Activated CD4-positive, alpha-beta T cell treated with anti-CD3 and anti-CD28 coated beads for 4 hours (primary cell): ENCODE data around the gene SCARF1.
A peak's percentile ranks its signal among the peaks of the same experiment; 100 is the strongest.
"Not testable (repeated sequence)": the region's sequence is repeated elsewhere in the genome, so short reads cannot be mapped to it uniquely, and the experiment has no call there.

Experiments
- DNase-seq, 2 donors: peaks; one replicate each; pipeline ENCODE4 v3.0.0-alpha.2; 2020

The SCARF1 gene, protein sequence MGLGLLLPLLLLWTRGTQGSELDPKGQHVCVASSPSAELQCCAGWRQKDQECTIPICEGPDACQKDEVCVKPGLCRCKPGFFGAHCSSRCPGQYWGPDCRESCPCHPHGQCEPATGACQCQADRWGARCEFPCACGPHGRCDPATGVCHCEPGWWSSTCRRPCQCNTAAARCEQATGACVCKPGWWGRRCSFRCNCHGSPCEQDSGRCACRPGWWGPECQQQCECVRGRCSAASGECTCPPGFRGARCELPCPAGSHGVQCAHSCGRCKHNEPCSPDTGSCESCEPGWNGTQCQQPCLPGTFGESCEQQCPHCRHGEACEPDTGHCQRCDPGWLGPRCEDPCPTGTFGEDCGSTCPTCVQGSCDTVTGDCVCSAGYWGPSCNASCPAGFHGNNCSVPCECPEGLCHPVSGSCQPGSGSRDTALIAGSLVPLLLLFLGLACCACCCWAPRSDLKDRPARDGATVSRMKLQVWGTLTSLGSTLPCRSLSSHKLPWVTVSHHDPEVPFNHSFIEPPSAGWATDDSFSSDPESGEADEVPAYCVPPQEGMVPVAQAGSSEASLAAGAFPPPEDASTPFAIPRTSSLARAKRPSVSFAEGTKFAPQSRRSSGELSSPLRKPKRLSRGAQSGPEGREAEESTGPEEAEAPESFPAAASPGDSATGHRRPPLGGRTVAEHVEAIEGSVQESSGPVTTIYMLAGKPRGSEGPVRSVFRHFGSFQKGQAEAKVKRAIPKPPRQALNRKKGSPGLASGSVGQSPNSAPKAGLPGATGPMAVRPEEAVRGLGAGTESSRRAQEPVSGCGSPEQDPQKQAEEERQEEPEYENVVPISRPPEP

GRCh38 chr17:1645207-1646171, at the start of gene SCARF1:
Gene SCARF1, minus strand, starts transcription at chr17:1645732. Its CDS starts 35 bp downstream, at chr17:1645697.
- DNase-seq: no peak

GRCh38 chr17:1693339-1693738, 47.8 kb upstream of the SCARF1 start:
- no peak for DNase-seq

DNA sequence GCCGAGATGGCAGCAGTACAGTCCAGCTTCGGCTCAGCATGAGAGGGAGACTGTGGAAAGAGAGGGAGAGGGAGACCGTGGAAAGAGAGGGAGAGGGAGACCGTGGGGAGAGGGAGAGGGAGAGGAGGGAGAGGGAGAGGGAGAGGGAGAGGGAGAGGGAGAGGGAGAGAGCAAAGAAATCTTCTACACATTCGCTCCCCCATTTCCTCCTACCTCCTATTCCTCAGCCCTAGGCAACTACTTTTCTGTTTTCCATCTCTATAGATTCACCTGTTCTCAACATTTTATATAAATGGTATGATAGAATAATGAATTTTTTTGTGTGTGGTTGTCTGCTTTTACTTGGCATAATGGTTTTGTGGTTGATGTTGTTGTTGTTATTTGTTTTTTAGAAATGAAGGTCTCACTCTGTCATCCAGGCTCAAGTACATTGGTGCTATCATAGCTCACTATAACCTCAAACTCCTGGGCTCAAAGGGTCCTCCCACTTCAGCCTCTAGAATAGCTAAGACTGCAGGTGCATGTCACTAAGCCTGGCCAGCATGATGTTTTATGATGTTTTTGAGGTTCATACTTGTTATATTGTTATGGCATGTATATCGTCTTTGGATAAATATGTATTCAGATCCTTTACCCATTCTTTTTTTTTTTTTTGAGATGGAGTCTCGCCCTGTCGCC, 45.2 kb upstream of the SCARF1 start:
- no peak for DNase-seq

DNA sequence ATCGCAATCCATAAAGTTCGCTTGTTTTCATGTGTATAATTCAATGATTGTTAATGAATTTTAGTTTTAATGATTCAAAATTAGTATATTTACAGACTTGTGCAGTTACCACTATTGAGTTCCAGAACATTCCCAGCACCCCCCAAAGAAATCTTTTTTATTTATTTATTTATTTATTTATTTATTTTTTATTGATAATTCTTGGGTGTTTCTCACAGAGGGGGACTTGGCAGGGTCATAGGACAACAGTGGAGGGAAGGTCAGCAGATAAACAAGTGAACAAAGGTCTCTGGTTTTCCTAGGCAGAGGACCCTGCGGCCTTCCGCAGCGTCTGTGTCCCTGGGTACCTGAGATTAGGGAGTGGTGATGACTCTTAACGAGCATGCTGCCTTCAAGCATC, 42.9 kb upstream of the SCARF1 start:
- DNase-seq: not testable (repeated sequence)

GRCh38 chr17:1686086-1686485, 40.6 kb upstream of the SCARF1 start:
- DNase-seq: no peak

GRCh38 chr17:1684378-1685189, 39.1 kb upstream of the SCARF1 start, which contains the start of gene PRPF8:
Gene PRPF8, minus strand, starts transcription at chr17:1684867. Its CDS starts 296 bp downstream, at chr17:1684571.
- peak; percentile 97 to 98 for DNase-seq

DNA sequence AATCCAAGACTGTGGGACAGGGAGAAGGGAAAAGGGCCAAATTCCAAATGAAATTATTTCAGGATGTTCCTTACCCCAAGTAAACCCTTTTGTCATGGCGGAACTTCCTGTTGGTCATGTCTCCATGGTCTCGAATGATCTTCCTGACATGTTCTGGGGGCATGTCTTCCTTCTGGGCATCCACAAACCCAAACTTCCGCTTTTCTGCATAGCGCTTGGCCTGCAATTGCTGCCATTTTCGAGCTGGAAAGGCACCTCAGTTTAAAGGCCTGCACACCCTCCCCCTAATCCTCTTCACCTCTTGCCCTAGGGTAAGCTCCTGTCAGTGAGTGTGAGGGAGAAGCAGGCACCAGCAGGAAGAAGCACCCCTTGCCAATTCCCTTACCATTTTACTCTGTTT, 37.9 kb upstream of the SCARF1 start:
- no peak for DNase-seq

DNA sequence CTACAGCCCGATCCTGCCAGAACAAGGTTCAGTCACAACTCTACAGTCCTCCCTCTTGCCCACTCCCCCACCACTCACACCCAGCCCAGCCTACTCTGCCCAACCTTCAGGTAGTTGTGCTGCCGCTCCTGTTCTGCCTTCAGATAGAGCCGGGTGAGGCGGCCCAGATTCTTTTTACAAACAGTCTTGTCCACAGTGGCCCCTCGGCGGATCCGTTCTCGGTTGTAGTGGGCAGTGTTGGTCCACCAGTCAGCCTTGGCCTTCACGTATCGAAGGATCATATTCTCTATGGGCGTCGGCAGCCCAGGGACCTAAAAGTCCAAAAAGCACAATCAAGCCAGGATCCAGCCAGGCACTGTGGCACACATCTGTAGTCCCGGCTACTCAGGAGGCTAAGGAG, 30.9 kb upstream of the SCARF1 start:
- DNase-seq: no peak

DNA sequence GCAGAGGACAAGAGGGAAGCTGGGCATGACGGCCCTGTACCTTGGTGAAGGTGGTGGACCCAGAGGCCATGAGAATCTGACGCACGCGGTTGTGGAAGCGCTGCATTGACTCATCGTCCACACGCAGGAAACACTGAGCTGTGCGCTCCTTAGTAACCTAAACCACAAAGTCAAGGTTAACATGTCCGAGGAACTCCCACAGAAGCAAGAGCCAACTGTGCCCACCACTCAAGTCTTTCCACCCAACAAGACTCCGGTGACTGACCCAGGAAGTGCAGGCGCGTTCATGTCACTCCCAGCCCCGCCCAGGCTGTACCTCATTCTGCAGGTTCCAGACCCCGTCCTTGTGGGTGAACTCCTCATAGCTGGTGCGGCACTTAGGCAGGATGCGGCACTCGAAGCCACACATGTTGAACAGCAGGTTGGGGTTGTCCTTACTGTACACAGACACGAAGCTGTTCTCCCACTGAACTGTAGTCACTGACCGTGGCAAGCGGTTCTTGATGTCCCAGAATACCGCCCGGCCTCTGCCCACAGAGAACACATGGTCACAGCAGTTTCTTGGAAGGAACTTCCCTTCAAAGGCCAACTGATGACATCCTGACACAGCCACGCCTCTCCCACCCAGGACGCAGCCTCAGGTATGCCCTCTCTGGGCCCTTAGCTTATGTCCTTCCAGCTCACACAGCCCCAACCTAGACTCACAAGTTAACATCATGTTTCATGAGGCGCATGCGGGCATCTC, 27.7 kb upstream of the SCARF1 start:
- DNase-seq: peak; percentile 15 to 20

DNA sequence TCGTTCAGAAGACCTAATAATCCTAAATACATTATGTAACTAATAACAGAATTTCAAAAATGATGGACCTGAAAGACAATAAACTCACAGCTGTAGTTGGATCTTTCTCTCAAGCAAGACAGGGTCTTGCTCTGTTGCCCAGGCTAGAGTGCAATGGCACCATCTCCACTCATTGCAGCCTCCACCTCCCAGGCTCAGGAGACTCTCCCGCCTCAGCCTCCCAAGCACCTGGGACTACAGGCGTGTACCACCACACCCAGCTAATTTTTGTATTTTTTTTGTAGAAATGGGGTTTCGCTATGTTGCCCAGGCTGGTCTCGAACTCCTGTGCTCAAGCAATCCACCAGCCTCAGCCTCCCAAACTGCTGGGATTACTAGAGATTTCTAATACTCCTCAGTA, 18.4 kb upstream of the SCARF1 start:
- DNase-seq: not testable (repeated sequence)

- no peak for DNase-seq
These were observed 15.5 kb upstream of the SCARF1 start for GRCh38 chr17:1661045-1661444.

DNA sequence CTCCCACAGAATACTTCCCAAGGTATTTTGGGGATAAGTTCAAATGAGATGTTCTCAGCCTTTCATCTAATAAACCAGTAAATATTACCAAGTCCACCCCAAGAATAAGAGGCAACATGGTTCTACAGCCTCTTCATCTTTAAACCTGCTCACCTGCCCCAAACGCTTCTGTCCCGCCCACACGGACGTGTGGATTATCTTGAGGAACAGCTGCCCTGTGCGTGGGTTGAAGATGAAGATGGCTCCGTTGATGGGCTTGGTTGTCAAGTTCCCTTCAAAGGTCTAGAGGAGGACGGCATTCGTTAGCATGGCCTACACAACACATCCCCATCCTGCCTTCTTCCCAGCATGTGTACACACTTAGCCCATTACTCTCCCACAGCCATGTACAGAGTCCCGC, 12.6 kb upstream of the SCARF1 start:
- no peak for DNase-seq

- no peak for DNase-seq
These were observed 8.2 kb upstream of the SCARF1 start for GRCh38 chr17:1653735-1654134.

GRCh38 chr17:1652794-1653193, 7.3 kb upstream of the SCARF1 start:
- DNase-seq: not testable (repeated sequence)

- DNase-seq: no peak
These were observed 6.0 kb upstream of the SCARF1 start for GRCh38 chr17:1651559-1651844.

DNA sequence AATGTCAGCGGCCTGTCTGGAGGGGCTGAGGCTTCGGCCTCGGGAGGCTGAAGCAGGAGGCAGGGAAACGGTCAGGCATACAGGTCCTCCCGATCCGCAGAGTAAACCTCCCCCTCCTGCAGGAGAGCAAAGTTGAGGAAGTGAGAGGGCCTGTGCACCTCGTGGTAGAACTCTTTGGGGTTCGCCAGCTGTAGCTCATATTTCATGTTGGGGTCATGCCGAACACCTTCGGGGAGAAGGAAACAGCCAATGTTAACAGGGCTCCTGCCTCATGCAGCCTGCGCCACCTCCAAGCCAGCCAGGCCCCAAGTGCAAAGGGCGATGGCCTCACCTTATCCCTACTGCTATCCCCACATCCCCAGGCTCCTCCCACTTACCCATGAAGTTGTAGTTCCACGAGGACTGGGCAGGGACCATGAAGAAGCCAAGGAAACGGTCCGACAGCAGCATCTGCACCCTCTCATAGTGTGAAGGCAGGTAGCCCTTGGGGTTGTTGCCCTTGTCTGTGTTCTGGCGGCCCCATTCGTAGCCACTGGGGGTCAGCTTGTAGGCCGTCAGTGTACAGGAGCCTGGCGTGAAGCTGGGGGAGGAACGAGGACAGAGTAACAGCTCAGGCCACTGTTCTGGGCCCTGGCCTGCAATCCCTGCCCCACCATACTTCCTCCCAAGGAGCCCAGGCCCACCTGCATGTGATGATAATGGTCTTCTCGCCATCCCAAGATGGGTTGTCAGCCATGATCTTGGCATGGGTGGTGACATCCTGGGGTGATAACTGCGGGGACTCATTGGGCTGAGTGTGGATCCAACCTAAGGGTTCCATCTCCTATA, 5.4 kb upstream of the SCARF1 start:
- no peak for DNase-seq

DNA sequence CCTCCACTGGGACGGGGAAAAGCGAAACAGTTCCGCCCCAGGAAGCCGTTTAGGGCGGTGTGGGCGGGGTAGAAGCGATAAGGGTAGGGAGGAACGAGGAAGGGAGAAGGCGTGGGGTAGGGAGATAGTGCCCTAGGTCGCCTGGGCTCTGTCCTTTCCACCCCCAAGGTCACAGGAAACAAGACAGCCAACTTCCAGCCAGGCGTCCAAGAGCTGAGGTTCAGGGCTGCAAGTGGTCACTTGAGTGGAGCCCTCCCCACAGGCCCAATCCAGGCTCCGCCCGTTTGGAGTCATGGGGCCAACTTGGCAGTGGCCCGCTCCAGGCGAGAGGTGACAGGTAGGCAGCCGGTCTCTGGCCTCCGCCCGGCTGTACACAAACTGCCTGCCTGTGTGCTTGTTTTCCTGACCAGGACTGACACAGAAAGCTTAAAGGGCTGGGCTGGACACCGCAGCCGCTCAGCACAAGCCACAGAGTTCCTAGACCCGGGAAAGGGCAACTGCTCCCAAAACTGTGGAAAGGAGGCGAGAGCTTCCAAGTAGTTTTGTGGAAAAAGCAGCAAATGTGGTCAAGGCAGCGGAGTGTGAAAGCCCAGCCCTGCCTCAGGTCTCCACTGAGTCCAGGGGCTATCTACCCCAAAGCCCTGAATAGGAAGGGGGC, 4.4 kb upstream of the SCARF1 start, which contains the start of gene RILP:
Gene RILP, minus strand, starts transcription at position 23 of the 658 bp plus-strand sequence. CDS start 62 bp downstream, outside the sequence.
- peak; percentile 45 to 55 for DNase-seq

- DNase-seq: peak; percentile 92
These were observed 3.7 kb upstream of the SCARF1 start for GRCh38 chr17:1648963-1649843.
